CD14-positive monocyte (primary cell): Measurements from ENCODE around the gene DOCK4. TPM values are rescaled to one million over a fixed set of nuclear protein-coding genes. Genes with fewer than 3 reads are reported as not detected.

Experiments used
- DNase-seq, 3 donors: peaks; one replicate each; pipeline ENCODE4 v3.0.0-alpha.2; 2011 to 2022
- H2AFZ ChIP-seq: 2 replicates; pipeline ENCODE4 v1.6.0; 2012; ENCODE audit warnings: mild to moderate bottlenecking, low read depth, low read length, inconsistent platforms; ENCODE audit not compliant: insufficient read depth, poor library complexity, severe bottlenecking
- H3K27ac ChIP-seq, 2 donors: 1 replicate in 1 of 2; 2 replicates in 1 of 2; pipeline ENCODE4 v1.5.1; 2012 to 2013; ENCODE audit warnings: low read length in 2 of 2, control low read depth in 1 of 2, inconsistent platforms in 1 of 2, low read depth in 1 of 2, mild to moderate bottlenecking in 1 of 2
- H3K27me3 ChIP-seq, 2 donors: one replicate each; pipeline versions ENCODE4 v1.6.0 to v1.6.1; 2011 to 2013; ENCODE audit warnings: low read length in 2 of 2; ENCODE audit not compliant: control insufficient read depth in 2 of 2, insufficient read depth in 2 of 2
- H3K36me3 ChIP-seq, 2 donors: replicated peaks in 1 of 2; 1 replicate in 1 of 2; 2 replicates in 1 of 2; pipeline versions ENCODE4 v1.5.1 to v1.6.1; 2012 to 2013; ENCODE audit warnings: low read length in 2 of 2, control low read depth in 1 of 2, inconsistent platforms in 1 of 2, mild to moderate bottlenecking in 1 of 2; ENCODE audit not compliant: insufficient read depth in 2 of 2, control insufficient read depth in 1 of 2
- H3K4me1 ChIP-seq, 2 donors: 1 replicate in 1 of 2; 2 replicates in 1 of 2; pipeline versions ENCODE4 v1.5.1 to v1.6.1; 2012 to 2013; ENCODE audit warnings: low read length in 2 of 2, control low read depth in 1 of 2, inconsistent platforms in 1 of 2, mild to moderate bottlenecking in 1 of 2, moderate library complexity in 1 of 2; ENCODE audit not compliant: insufficient read depth in 2 of 2, control insufficient read depth in 1 of 2
- H3K4me2 ChIP-seq: replicated peaks from 2 replicates; pipeline ENCODE3; 2012; ENCODE audit warnings: low read length, moderate library complexity, mild to moderate bottlenecking; ENCODE audit not compliant: poor library complexity, severe bottlenecking; ENCODE audit errors: extremely low read depth
- H3K4me3 ChIP-seq, 3 experiments: fragments of 200-600 bp in 1 of 3; sonication (generic) in 1 of 3; replicated peaks in 1 of 3; 1 replicate in 2 of 3; 2 replicates in 1 of 3; pipeline ENCODE4 v1.5.1; 2011 to 2013; ENCODE audit warnings: low read length in 3 of 3, mild to moderate bottlenecking in 3 of 3, control low read depth in 2 of 3, low read depth in 2 of 3, inconsistent platforms in 1 of 3, moderate library complexity in 1 of 3
- H3K79me2 ChIP-seq: 2 replicates; pipeline ENCODE4 v1.6.0; 2012; ENCODE audit warnings: mild to moderate bottlenecking, control low read depth, inconsistent platforms, low read length, moderate library complexity; ENCODE audit not compliant: insufficient read depth
- H3K9ac ChIP-seq: 2 replicates; pipeline ENCODE4 v1.6.0; 2017; ENCODE audit warnings: low read length, mild to moderate bottlenecking; ENCODE audit not compliant: insufficient read depth, poor library complexity, severe bottlenecking
- H3K9me3 ChIP-seq, 2 donors: replicated peaks in 1 of 2; 1 replicate in 1 of 2; 2 replicates in 1 of 2; pipeline versions ENCODE4 v1.5.1 to v1.6.1; 2012 to 2013; ENCODE audit warnings: low read length in 2 of 2, control low read depth in 1 of 2; ENCODE audit not compliant: control insufficient read depth in 1 of 2, insufficient read depth in 1 of 2
- H4K20me1 ChIP-seq: 2 replicates; pipeline ENCODE4 v1.6.0; 2012; ENCODE audit warnings: mild to moderate bottlenecking, low read length, control low read depth, moderate library complexity; ENCODE audit not compliant: insufficient read depth
- H3K27ac Mint-ChIP-seq, 7 donors: one replicate each; pipeline ENCODE4 v1.8.0; 2020; ENCODE audit warnings: mild to moderate bottlenecking in 7 of 7, mixed read lengths in 7 of 7, moderate library complexity in 6 of 7, inconsistent platforms in 2 of 7
- H3K27me3 Mint-ChIP-seq, 3 donors: one replicate each; pipeline ENCODE4 v1.8.0; 2021 to 2022; ENCODE audit warnings: low read depth in 3 of 3, mild to moderate bottlenecking in 3 of 3, mixed read lengths in 3 of 3, moderate library complexity in 3 of 3, inconsistent platforms in 1 of 3
- H3K36me3 Mint-ChIP-seq, 2 donors: one replicate each; pipeline ENCODE4 v1.8.0; 2020; ENCODE audit warnings: mixed read lengths in 2 of 2, inconsistent platforms in 1 of 2, mild to moderate bottlenecking in 1 of 2
- H3K4me1 Mint-ChIP-seq: one replicate; pipeline ENCODE4 v1.8.0; 2020; ENCODE audit warnings: mild to moderate bottlenecking, mixed read lengths
- H3K4me3 Mint-ChIP-seq, 2 donors: one replicate each; pipeline ENCODE4 v1.8.0; 2020; ENCODE audit warnings: mild to moderate bottlenecking in 2 of 2, mixed read lengths in 2 of 2, moderate library complexity in 1 of 2
- H3K9me3 Mint-ChIP-seq, 7 donors: one replicate each; pipeline ENCODE4 v1.8.0; 2020 to 2022; ENCODE audit warnings: mixed read lengths in 7 of 7, mild to moderate bottlenecking in 6 of 7, moderate library complexity in 6 of 7, inconsistent platforms in 2 of 7
- CTCF ChIP-seq: fragments of 200-600 bp; IDR thresholded peaks from one replicate; pipeline ENCODE4 v1.8.0; 2022; ENCODE audit warnings: antibody characterized with exemption, mild to moderate bottlenecking
- WGBS: methylation state at CpG from one replicate; pipeline ENCODE4 v1.1.5; 2013; ENCODE audit warnings: missing lambda C conversion rate; ENCODE audit not compliant: insufficient coverage; 5-methylcytosine and 5-hydroxymethylcytosine counted together
- intact Hi-C, 2 donors: fragments of 100-400 bp; cut with micrococcal nuclease; formaldehyde crosslinking; loops; one replicate each; pipeline versions ENCODE4 v1.15.0 to v1.15.1; 2023
- polyA plus RNA-seq, 3 donors: library from polyadenylated mRNA; depleted of rRNA in 1 of 3; unstranded in 2 of 3; stranded (reverse) in 1 of 3; fragments of 300-500 nt in 2 of 3; fragments of >200 nt in 1 of 3; fragmentation: Illumina TruSeq in 2 of 3; gene quantifications; 1 replicate in 2 of 3; 2 replicates in 1 of 3; pipeline ENCODE4 v1.2.3, GENCODE V29; 2012 to 2021

The DOCK4 gene
- polyA plus RNA-seq, 3 donors = 1.3 to 5.0 (median 2.7) TPM

GRCh38 chr7:112097524-112097923 lies 108.7 kb downstream of the DOCK4 start:
- no peaks in the 10 kb centered on the region for H3K27me3 ChIP-seq
- DNase-seq = no peak
- H3K27ac Mint-ChIP-seq = no peak overlapping the region
- H3K9ac ChIP-seq = no peak overlapping the region
- H3K4me1 ChIP-seq = no peaks in the 10 kb centered on the region
- no peaks in the 10 kb centered on the region for H3K79me2 ChIP-seq
- H3K9me3 ChIP-seq = no peaks in the 10 kb centered on the region
- H3K4me2 ChIP-seq = no peak overlapping the region
- peaks cover 0 to 4% (median 1%) of the 10 kb centered on the region in 3 donors for H3K27me3 Mint-ChIP-seq
- no peak overlapping the region for H3K27ac ChIP-seq
- peaks cover 0 to 5% (median 3%) of the 10 kb centered on the region in 7 donors for H3K9me3 Mint-ChIP-seq
- no CpG with 5 or more reads among the region's 1 CpG for WGBS
- H3K4me3 ChIP-seq = no peak overlapping the region
- intact Hi-C loops = no loop called here
- H3K4me1 Mint-ChIP-seq = no peaks in the 10 kb centered on the region
- no peak for TF ChIP-seq CTCF
- H4K20me1 ChIP-seq = no peaks in the 10 kb centered on the region
- H3K36me3 Mint-ChIP-seq = no peaks in the 10 kb centered on the region
- no peak overlapping the region for H2AFZ ChIP-seq
- H3K36me3 ChIP-seq = no peaks in the 10 kb centered on the region
- no peak overlapping the region for H3K4me3 Mint-ChIP-seq

- H3K27me3 Mint-ChIP-seq = peaks cover 0 to 1% (median 0%) of the 10 kb centered on the region in 3 donors
- H3K36me3 Mint-ChIP-seq = no peaks in the 10 kb centered on the region
- H2AFZ ChIP-seq = no peak overlapping the region
- no peak overlapping the region for H3K27ac ChIP-seq
- H3K4me1 Mint-ChIP-seq = peaks cover 7% of the 10 kb centered on the region
- H3K79me2 ChIP-seq = no peaks in the 10 kb centered on the region
- no peak overlapping the region for H3K4me3 Mint-ChIP-seq
- no peaks in the 10 kb centered on the region for H3K27me3 ChIP-seq
- no CpG with 5 or more reads among the region's 5 CpGs for WGBS
- intact Hi-C loops = no loop called here
- no peak for DNase-seq
- peaks cover 0 to 3% (median 0%) of the 10 kb centered on the region in 7 donors for H3K9me3 Mint-ChIP-seq
- no peaks in the 10 kb centered on the region for H3K9me3 ChIP-seq
- no peaks in the 10 kb centered on the region for H4K20me1 ChIP-seq
- no peak overlapping the region for H3K4me3 ChIP-seq
- TF ChIP-seq CTCF = no peak
- H3K4me2 ChIP-seq = no peak overlapping the region
- H3K27ac Mint-ChIP-seq = no peak overlapping the region
- no peaks in the 10 kb centered on the region for H3K36me3 ChIP-seq
- H3K4me1 ChIP-seq = peaks cover 10 to 11% of the 10 kb centered on the region in 2 donors
- H3K9ac ChIP-seq = no peak overlapping the region
These were observed 112.8 kb downstream of the DOCK4 start for GRCh38 chr7:112093409-112093808.
